Activated CD8-positive, alpha-beta memory T cell treated with anti-CD3 and anti-CD28 coated beads, Interleukin-2, amount 10 ng/mL, durations not matched to agents 7 days and 5 days (primary cell): ENCODE data around the gene ADAM15. TPM values are rescaled to one million over a fixed set of nuclear protein-coding genes. Genes with fewer than 3 reads are reported as not detected.
A peak's percentile ranks its signal among the peaks of the same experiment; 100 is the strongest.

Source experiments
- ATAC-seq: fragments of 150-1000 bp; cut with Tn5 transposase; one replicate; pipeline ENCODE4 v1.10.0; 2021; ENCODE audit warnings: moderate library complexity
- CTCF ChIA-PET: fragments of 350-600 bp; sonication (Branson Sonifier 250); formaldehyde crosslinking; loops from one replicate; lab custom pipeline; 2021; ENCODE audit warnings: antibody characterized with exemption; lab: Charles Lee
- DNase-seq: peaks from one replicate; pipeline ENCODE4 v3.0.0-alpha.2; 2020
- H3K27ac Mint-ChIP-seq: one replicate; pipeline ENCODE4 v1.8.0; 2021; ENCODE audit warnings: mild to moderate bottlenecking, mixed read lengths
- H3K27me3 Mint-ChIP-seq: one replicate; pipeline ENCODE4 v1.8.0; 2021; ENCODE audit warnings: mixed read lengths
- H3K36me3 Mint-ChIP-seq: one replicate; pipeline ENCODE4 v1.8.0; 2021; ENCODE audit warnings: mild to moderate bottlenecking, mixed read lengths
- H3K4me1 Mint-ChIP-seq: one replicate; pipeline ENCODE4 v1.8.0; 2021; ENCODE audit warnings: mixed read lengths
- H3K4me3 Mint-ChIP-seq: one replicate; pipeline ENCODE4 v1.8.0; 2021; ENCODE audit warnings: mild to moderate bottlenecking, moderate library complexity, mixed read lengths
- H3K9me3 Mint-ChIP-seq: one replicate; pipeline ENCODE4 v1.8.0; 2022; ENCODE audit warnings: low read depth, mixed read lengths
- total RNA-seq, 2 experiments: library from RNA; stranded (reverse); gene quantifications; one replicate each; pipeline ENCODE4 v1.2.3, GENCODE V29; 2021

Gene ADAM15
- total RNA-seq, 2 experiments from 2014 or later, result 41.7 to 47.5 TPM

DNA sequence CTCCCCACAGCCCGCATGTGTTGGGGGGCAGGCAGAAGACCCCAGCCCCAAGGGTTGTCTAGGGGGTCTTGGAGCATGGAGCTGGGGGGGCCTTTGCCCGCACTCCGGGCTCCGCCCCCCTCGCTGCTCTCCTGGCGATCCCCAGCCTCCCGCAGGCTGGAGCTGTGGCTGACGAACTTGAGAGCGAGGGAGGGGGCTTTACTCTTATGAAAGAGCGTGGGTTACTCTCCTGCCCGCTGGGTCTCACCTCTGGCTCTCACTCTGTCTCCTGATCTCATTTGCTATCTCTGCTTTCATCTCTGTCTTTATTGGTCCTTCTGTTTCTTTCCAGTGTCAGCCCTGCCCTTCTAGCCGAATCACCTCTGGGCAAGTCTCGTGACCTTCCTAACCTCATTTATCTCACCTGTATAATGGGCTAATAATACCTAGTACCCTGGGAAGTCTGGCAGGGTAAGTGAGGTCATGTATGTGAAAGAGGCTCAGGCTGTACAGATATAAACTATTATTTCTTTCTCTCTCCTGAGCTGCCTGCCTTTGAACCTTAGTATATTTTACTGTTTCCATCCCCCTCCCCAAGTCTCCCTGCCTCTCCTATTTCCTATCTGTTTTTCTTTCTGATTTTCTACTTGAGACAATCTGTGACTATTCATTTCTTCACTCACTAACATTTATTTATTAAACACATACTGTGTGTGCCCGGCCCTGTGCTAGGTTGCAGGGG is 13.2 kb downstream of the ADAM15 start:
- DNase-seq (no peak), ATAC-seq (peak; percentile 11)
- H3K4me1 Mint-ChIP-seq, result peaks cover 26% of the 10 kb centered on the region
- H3K36me3 Mint-ChIP-seq, result peaks cover 2% of the 10 kb centered on the region
- H3K27ac Mint-ChIP-seq, result no peak overlapping the region
- peaks cover 4% of the 10 kb centered on the region for H3K27me3 Mint-ChIP-seq
- no peaks in the 10 kb centered on the region for H3K9me3 Mint-ChIP-seq
- peak overlapping the region; percentile 76 for H3K4me3 Mint-ChIP-seq
- CTCF ChIA-PET, result interaction anchor here (0.9 to 25.7 kb wide), 11 partner anchors 10 to 186 kb away, joined by 3 to 328 read pairs (median 16); partner anchors contain the start of genes ADAM15, EFNA3, KRTCAP2 and PBXIP1

DNA sequence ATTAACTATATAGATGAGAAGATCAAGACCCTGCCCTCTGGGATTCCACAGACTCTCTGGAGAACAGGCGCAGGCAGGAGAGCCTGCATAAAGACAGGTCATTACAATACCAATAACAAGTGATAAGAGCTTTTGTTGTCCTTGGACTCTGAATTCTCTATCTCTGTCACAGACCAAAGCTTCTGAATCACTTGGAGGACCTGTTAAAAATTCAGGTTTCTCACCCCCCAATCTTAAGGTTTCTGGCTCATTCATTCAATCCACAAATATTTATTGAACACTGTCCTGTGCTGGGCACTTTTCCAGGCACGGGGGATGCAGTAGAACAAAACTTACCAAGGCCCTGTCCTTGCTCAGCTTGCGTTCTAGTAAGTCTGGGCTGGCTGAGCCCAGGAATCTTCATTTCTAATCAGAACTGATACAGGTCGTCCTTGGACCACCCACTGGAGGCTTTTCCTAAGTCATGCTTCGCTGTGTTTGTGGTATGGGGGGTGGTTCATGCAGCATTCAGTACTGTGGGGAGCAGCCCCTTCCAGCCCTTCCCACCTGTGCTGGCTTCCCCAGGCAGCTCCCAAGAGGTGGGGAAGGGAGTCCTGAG is 13.8 kb downstream of the ADAM15 start:
- DNase-seq (no peak), ATAC-seq (no peak)
- Mint-ChIP-seq H3K9me3 (no peaks in the 10 kb centered on the region), H3K27ac (no peak overlapping the region), H3K27me3 (peaks cover 4% of the 10 kb centered on the region), H3K4me3 (peak overlapping the region; percentile 76), H3K4me1 (peaks cover 26% of the 10 kb centered on the region), H3K36me3 (peaks cover 2% of the 10 kb centered on the region)
- CTCF ChIA-PET, result interaction anchor here (0.9 to 25.7 kb wide), 10 partner anchors 9 to 186 kb away, joined by 3 to 328 read pairs (median 35); partner anchors contain the start of genes ADAM15 and EFNA3

DNA sequence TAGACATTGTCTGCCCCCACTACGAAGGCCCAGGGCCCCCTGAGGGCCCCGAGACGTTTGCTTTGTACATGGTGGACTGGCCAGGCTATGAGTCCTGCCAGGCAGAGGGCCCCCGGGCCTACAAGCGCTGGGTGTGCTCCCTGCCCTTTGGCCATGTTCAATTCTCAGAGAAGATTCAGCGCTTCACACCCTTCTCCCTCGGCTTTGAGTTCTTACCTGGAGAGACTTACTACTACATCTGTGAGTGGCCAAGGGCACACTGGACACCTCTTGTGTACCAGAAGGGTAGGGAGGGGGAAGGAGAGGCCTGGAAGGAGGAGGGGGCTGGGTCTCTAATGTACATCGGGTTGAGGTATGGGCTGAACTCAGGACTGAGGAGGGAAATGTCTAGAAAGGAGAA is 15.7 kb downstream of the ADAM15 start:
- no peaks in the 10 kb centered on the region for H3K36me3 Mint-ChIP-seq
- no peaks in the 10 kb centered on the region for H3K9me3 Mint-ChIP-seq
- ATAC-seq (no peak), DNase-seq (no peak)
- no peak overlapping the region for H3K4me3 Mint-ChIP-seq
- CTCF ChIA-PET, result interaction anchor here (0.6 to 22.2 kb wide), 8 partner anchors 8 to 72 kb away, joined by 3 to 323 read pairs (median 38); partner anchors contain the start of genes ADAM15 and EFNA3
- no peak overlapping the region for H3K27ac Mint-ChIP-seq
- peaks cover 27% of the 10 kb centered on the region for H3K4me1 Mint-ChIP-seq
- H3K27me3 Mint-ChIP-seq, result peaks cover 9% of the 10 kb centered on the region

DNA sequence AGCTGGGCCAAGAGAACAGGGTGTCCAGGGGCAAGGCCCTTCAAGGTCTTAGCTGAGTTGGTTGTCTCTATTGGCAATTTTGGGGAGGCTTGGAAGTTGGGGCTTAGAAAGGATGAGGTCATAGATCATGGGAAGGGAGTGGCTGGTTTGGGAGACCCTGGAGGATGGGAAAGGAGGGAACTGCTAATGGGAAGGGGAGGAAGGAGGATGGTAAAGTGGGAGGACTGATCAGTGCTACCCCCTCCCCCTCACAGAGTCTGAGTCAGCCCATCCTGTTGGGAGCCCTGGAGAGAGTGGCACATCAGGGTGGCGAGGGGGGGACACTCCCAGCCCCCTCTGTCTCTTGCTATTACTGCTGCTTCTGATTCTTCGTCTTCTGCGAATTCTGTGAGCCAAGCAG is 17.5 kb downstream of the ADAM15 start:
- H3K36me3 Mint-ChIP-seq, result no peaks in the 10 kb centered on the region
- no peak overlapping the region for H3K4me3 Mint-ChIP-seq
- H3K27me3 Mint-ChIP-seq, result peaks cover 16% of the 10 kb centered on the region
- H3K4me1 Mint-ChIP-seq, result peaks cover 26% of the 10 kb centered on the region
- CTCF ChIA-PET, result interaction anchor here (1.4 to 22.2 kb wide), 4 partner anchors 10 to 104 kb away, joined by 3 to 319 read pairs (median 15); partner anchors contain the start of genes EFNA3 and KRTCAP2
- ATAC-seq (no peak), DNase-seq (no peak)
- no peaks in the 10 kb centered on the region for H3K9me3 Mint-ChIP-seq
- H3K27ac Mint-ChIP-seq, result no peak overlapping the region

DNA sequence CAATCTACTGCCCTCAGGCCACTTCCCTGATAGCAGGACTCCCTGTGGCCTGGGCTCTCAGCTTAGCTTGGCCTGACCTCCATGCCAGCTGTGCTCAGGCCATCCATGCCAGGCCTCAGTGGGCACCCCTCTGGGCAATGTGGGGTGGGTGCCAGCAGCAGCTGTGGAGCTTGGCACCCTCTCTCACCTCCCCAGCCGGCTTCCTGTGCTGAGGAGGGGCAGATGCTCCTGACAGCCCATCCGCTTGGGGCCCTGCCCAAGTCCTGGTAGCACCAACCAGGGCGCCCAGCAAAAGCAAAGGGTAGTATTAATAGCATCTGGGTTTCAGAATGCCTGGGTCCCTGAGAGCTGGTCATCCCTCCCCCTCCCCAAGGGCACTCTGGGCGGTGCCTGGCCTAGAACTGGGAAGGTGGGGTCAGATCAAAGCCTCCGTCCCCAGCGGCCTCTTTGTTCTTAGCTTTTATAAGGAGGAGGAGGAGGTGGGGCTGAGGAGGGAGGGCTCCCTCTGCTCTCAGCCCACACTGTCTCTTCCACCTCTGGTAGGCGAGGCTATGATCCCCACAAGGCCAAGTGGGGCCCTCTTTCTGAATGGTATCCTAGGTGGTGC is 18.5 kb downstream of the ADAM15 start:
- CTCF ChIA-PET, result interaction anchor here (0.7 to 22.2 kb wide), 7 partner anchors 8 to 71 kb away, joined by 3 to 319 read pairs (median 9); partner anchors contain the start of genes ADAM15 and EFNA3
- Mint-ChIP-seq H3K4me3 (no peak overlapping the region), H3K27ac (no peak overlapping the region), H3K36me3 (no peaks in the 10 kb centered on the region), H3K9me3 (no peaks in the 10 kb centered on the region), H3K27me3 (peaks cover 12% of the 10 kb centered on the region), H3K4me1 (peaks cover 30% of the 10 kb centered on the region)
- DNase-seq (no peak), ATAC-seq (no peak)

DNA sequence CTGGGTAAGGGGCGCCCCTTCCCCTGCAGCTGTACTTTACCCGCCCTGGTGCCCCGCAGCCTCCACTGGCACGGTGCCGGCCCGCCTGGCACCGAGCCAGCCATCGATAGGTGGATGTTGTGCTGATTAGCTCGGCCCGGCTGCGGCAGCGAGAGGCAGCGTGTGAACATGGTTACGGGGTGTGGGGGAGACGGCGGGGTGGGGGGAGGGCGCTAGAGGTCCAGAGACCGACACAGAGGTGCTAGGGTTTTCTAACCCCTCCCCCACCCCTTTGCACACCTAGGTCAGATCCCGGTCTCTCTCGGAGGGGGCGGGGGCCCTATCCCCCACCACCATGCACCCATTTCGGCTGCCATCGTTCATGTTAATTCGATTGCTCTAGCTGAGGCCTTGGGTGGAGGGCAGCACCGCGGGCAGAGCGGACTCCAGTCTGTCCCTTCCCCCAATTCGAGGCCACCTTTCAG is 19.1 kb downstream of the ADAM15 start:
- CTCF ChIA-PET, result interaction anchor here (0.6 to 22.2 kb wide), 10 partner anchors 8 to 98 kb away, joined by 3 to 319 read pairs (median 6); partner anchors contain the start of genes ADAM15 and EFNA3
- no peaks in the 10 kb centered on the region for H3K9me3 Mint-ChIP-seq

DNA sequence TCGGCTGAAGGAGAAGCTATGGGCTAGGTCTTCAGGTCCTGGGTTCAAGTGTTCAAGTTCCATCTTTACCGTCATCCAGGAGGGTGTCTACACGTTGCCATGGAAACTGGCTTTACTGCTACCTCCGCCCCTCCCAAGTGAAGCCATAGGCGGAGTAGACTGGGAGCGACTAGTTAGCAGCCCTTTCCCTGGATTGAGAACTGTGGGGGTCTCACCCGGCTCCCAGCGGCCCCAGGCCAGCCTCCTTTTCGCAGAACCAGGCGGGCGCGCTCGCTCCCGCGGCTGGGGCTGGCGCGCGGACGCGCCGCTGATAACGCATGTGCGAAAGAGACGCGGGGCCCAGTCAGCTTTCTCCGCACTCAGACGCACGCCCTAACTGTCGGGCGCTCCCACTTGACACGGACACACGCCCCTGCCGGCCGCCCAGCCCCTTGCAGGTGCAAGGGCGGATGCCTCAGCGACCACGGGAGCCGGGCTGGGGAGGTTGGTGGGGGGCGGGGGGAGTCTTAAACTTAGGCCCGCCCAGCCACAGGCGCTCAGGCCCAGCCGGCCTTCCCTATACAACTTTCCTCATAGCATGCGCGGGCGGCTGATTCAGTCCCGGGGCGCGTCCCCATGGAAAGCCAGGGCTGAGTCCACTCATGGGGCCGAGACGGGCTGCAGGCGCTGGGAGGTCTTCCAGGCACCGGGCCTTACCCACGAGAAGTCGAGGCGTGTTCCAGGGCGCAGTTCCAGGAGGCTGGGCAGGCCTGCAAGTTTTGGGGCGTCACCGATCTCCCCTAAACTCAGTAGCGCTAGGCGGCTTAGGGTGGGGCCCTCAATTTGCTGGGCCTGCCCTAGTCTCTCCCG is 19.8 kb downstream of the ADAM15 start:
- CTCF ChIA-PET, result interaction anchor here (0.6 to 22.2 kb wide), 9 partner anchors 8 to 97 kb away, joined by 3 to 319 read pairs (median 7); partner anchors contain the start of genes ADAM15 and EFNA3
- Mint-ChIP-seq H3K4me1 (peaks cover 31% of the 10 kb centered on the region), H3K27me3 (peaks cover 12% of the 10 kb centered on the region), H3K27ac (peak overlapping the region; percentile 31), H3K4me3 (peak overlapping the region; percentile 42), H3K9me3 (no peaks in the 10 kb centered on the region), H3K36me3 (no peaks in the 10 kb centered on the region)
- peak; percentile 87 for DNase-seq
- peak; percentile 92 for ATAC-seq

More for the DNA sequence above, 19.1 kb downstream of the ADAM15 start:
- Mint-ChIP-seq H3K4me1 (peaks cover 31% of the 10 kb centered on the region), H3K4me3 (no peak overlapping the region), H3K27me3 (peaks cover 12% of the 10 kb centered on the region), H3K27ac (no peak overlapping the region), H3K36me3 (no peaks in the 10 kb centered on the region)
- DNase-seq (no peak), ATAC-seq (no peak)

DNA sequence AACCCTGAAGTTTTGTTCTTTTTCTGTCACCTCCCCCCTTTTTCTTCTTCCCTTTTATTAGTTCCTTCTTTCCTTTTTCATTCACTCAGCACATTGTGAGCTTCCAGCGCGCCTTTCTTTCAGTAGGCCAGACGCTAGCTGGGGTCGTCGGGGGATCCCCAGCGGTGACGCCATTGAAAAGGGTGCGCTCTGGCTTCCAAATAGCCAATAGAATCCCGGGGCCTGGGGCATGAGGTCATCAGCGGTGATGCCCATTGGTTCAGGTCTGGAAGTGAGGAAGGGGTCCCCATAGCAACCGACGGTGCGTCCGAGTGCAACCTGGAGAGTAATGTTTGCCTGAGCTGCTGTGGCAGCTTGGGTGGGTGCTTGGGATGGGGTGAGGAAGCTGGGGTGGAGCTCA is 20.6 kb downstream of the ADAM15 start:
- CTCF ChIA-PET, result interaction anchor here (0.9 to 6.0 kb wide), 4 partner anchors 9 to 20 kb away, joined by 3 to 71 read pairs (median 18); partner anchors contain the start of gene EFNA4
- peaks cover 12% of the 10 kb centered on the region for H3K27me3 Mint-ChIP-seq
- DNase-seq (no peak), ATAC-seq (no peak)
- H3K36me3 Mint-ChIP-seq, result no peaks in the 10 kb centered on the region
- H3K4me1 Mint-ChIP-seq, result peaks cover 31% of the 10 kb centered on the region
- H3K4me3 Mint-ChIP-seq, result peak overlapping the region; percentile 3
- H3K27ac Mint-ChIP-seq, result peak overlapping the region; percentile 31
- no peaks in the 10 kb centered on the region for H3K9me3 Mint-ChIP-seq

DNA sequence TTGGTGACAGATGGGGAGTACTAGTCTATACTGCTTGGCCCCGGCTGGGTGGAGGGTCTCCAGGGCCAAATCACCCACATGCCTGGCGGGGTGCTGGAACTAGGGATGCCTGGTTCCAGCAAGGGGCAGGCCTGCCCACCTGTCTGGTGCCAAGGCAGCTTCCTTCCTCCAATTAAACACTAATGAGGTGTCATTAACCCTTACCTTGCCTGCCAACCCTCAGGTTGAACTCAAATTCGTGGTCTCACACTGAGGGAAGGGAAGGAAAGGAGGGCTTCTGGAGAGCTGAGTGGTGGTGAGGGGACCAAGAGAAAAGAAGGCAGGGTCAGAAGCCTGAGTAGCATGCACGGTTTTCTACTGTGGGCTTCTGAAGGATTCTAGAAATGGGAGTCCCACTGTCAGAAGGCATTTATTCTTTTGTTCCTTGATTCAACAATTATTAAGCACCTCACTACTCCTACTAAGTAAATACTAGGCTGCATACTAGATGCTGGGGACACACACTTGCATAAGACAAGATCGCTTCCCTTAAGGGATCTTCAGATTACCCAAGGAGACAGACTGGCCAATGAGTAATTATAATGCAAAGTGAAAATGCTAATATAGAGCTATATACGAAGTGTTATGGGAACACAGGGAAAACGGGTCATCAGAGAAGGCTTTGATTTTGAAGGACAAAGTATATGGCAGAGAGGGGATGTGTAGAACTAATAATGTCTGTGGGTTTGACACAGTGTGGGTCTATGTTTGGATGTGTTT is 21.6 kb downstream of the ADAM15 start:
- Mint-ChIP-seq H3K4me3 (no peak overlapping the region), H3K36me3 (no peaks in the 10 kb centered on the region), H3K27ac (peak overlapping the region; percentile 1), H3K9me3 (no peaks in the 10 kb centered on the region), H3K4me1 (peaks cover 41% of the 10 kb centered on the region), H3K27me3 (peaks cover 15% of the 10 kb centered on the region)
- CTCF ChIA-PET, result interaction anchor here (0.9 to 6.0 kb wide), 6 partner anchors 8 to 74 kb away, joined by 3 to 71 read pairs (median 8); partner anchors contain the start of genes ADAM15 and EFNA4
- ATAC-seq, result no peak
- DNase-seq, result no peak

DNA sequence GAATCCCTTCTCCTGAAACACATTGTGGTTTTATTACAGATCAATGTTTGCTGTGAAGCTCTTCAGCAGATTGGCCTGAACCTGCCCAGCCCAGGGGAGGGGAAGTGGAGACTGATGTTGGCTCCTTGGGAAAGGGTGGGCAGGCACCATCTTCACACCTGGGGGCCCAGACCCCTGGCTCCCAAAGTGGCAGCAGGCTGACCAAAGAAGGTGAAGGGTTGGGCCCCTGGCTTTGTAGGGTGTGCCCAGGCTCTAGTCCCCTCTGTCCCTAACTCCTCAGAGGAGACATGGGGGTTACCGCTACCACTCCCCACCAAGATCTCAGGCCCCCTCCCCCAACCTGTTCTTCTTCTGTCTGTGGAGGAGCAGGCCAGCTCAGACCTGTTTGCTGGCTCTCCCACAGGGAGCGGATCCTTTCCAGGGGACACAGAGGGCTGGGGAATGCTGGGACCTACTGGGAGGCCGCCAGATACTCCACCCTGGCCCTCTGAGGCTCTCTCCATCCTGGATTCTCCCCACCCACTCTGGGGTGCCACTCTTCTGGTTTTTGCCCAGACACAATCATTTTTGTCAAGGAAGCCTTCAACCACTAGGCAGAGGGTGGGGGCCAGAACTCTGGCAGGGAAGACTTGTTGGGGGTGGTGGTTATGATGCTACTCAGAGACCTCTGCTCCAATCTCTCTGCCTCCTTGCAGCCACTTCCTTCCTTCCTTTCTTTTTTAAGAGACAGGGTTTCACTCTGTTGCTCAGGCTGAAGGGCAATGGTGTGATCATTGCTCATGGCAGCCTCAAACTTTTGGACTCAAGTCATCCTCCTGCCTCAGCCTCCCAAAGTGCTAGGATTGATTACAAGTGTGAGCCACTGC is 22.5 kb downstream of the ADAM15 start:
- Mint-ChIP-seq H3K4me1 (peaks cover 47% of the 10 kb centered on the region), H3K36me3 (no peaks in the 10 kb centered on the region), H3K27me3 (peaks cover 24% of the 10 kb centered on the region), H3K4me3 (no peak overlapping the region), H3K27ac (peak overlapping the region; percentile 42), H3K9me3 (no peaks in the 10 kb centered on the region)
- CTCF ChIA-PET, result interaction anchor here (1.0 to 6.0 kb wide), 8 partner anchors 11 to 99 kb away, joined by 3 to 71 read pairs (median 9); partner anchors contain the start of genes ADAM15, EFNA4 and KRTCAP2
- ATAC-seq, result peak; percentile 59
- peak; percentile 79 for DNase-seq

DNA sequence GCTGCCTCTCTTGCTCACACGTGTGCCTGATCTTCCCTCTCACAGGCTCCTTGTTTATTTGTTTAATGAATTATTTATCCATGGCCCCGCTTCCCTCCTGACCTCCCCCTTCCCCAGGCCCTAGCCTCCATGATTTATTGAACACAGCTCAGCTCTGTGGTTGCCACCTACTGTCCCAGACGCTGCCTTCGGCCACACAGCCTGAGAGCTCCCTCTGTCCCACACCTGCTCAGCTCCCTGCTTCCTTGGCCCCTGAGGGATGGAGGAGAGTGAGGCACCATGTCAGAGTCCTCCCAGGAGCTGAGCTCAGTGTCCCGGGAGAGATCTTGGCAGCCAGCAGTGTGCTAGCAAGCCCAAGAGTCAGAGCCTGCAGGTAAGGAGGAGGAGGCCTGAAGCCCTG is 24.4 kb downstream of the ADAM15 start:
- H3K9me3 Mint-ChIP-seq, result no peaks in the 10 kb centered on the region
- peaks cover 52% of the 10 kb centered on the region for H3K4me1 Mint-ChIP-seq
- no peak overlapping the region for H3K27ac Mint-ChIP-seq
- H3K36me3 Mint-ChIP-seq, result no peaks in the 10 kb centered on the region
- CTCF ChIA-PET, result interaction anchor here (0.7 to 6.0 kb wide), 7 partner anchors 9 to 97 kb away, joined by 4 to 71 read pairs (median 9); partner anchors contain the start of genes ADAM15, EFNA4 and KRTCAP2
- DNase-seq (no peak), ATAC-seq (no peak)
- no peak overlapping the region for H3K4me3 Mint-ChIP-seq
- peaks cover 36% of the 10 kb centered on the region for H3K27me3 Mint-ChIP-seq
